Activated CD8-positive, alpha-beta memory T cell treated with anti-CD3 and anti-CD28 coated beads, Interleukin-2, amount 50 U/mL, for 48 hours (primary cell): ENCODE measurements around the gene RINL.
A peak's percentile ranks its signal among the peaks of the same experiment; 100 is the strongest.
"Not testable (repeated sequence)": the region's sequence is repeated elsewhere in the genome, so short reads cannot be mapped to it uniquely, and the experiment has no call there.

Experiments used
- DNase-seq: peaks from one replicate; pipeline ENCODE4 v3.0.0-alpha.2; 2020

Gene RINL

GRCh38 chr19:38904581-38905539 is 26.8 kb upstream of the RINL start:
- DNase-seq = no peak

GRCh38 chr19:38901683-38902082 is 23.6 kb upstream of the RINL start:
- no peak for DNase-seq

GRCh38 chr19:38900743-38901190 is 22.7 kb upstream of the RINL start:
- no peak for DNase-seq

GRCh38 chr19:38900202-38900629 is 22.1 kb upstream of the RINL start:
- DNase-seq = no peak

- peak; percentile 97 for DNase-seq
Observed at GRCh38 chr19:38899447-38900201, 21.5 kb upstream of the RINL start, which contains the start of the genes NFKBIB and SIRT2. Gene NFKBIB (plus strand): TSS chr19:38899969. CDS start chr19:38900033, 64 bp downstream. Gene SIRT2 (minus strand): TSS chr19:38899618. CDS start chr19:38899521, 97 bp downstream.

GRCh38 chr19:38898788-38899446 is 20.8 kb upstream of the RINL start:
- DNase-seq = no peak

GRCh38 chr19:38894968-38895367 is 16.9 kb upstream of the RINL start:
- no peak for DNase-seq

- DNase-seq = no peak
Observed at GRCh38 chr19:38893341-38893771, 15.3 kb upstream of the RINL start.

GRCh38 chr19:38892841-38893240 is 14.8 kb upstream of the RINL start:
- DNase-seq = no peak

GRCh38 chr19:38891771-38892170 is 13.7 kb upstream of the RINL start:
- no peak for DNase-seq

GRCh38 chr19:38890686-38891085 is 12.6 kb upstream of the RINL start:
- DNase-seq = no peak

GRCh38 chr19:38889803-38890202 is 11.7 kb upstream of the RINL start:
- DNase-seq = no peak

GRCh38 chr19:38888876-38889275 is 10.8 kb upstream of the RINL start:
- no peak for DNase-seq

- not testable (repeated sequence) for DNase-seq
Observed at GRCh38 chr19:38884691-38885090, 6.6 kb upstream of the RINL start.

- DNase-seq = no peak
Observed at GRCh38 chr19:38883286-38883685, 5.2 kb upstream of the RINL start.

GRCh38 chr19:38880882-38881609 is 3.0 kb upstream of the RINL start:
- DNase-seq = no peak

- DNase-seq = no peak
Observed at GRCh38 chr19:38880076-38880881, 2.2 kb upstream of the RINL start.

GRCh38 chr19:38879400-38879751 is 1.3 kb upstream of the RINL start:
- no peak for DNase-seq

- DNase-seq = peak; percentile 62
Observed at GRCh38 chr19:38878575-38879399, 712 bp upstream of the RINL start.

GRCh38 chr19:38875656-38876395 is 2.2 kb downstream of the RINL start:
- DNase-seq = no peak
